GM12878 (cell line): ENCODE results near the gene GALNS. TPM values are rescaled to one million over a fixed set of nuclear protein-coding genes. Genes with fewer than 3 reads are reported as not detected.

Source experiments
- BACH1 ChIP-seq: fragments of 450-650 bp; IDR thresholded peaks from 2 replicates; pipeline ENCODE4 v1.6.1; 2017; ENCODE audit warnings: mild to moderate bottlenecking, borderline replicate concordance
- BHLHE40 ChIP-seq, 2 experiments: fragments of 450-650 bp in 1 of 2; IDR thresholded peaks; 2 replicates each; pipeline ENCODE4 v1.6.1; 2011 to 2017; ENCODE audit warnings: low read depth in 2 of 2, borderline replicate concordance in 1 of 2, improper control_type of control experiment in 1 of 2, low read length in 1 of 2, mild to moderate bottlenecking in 1 of 2
- CHD2 ChIP-seq: IDR thresholded peaks from 2 replicates; pipeline ENCODE4 v1.6.1; 2011; ENCODE audit warnings: low read depth, low read length, improper control_type of control experiment, borderline replicate concordance
- ELK1 ChIP-seq: IDR thresholded peaks from 2 replicates; pipeline ENCODE4 v1.6.1; 2012; ENCODE audit warnings: low read depth, low read length, improper control_type of control experiment
- EP300 ChIP-seq, 2 experiments: fragments of 150-350 bp in 1 of 2; IDR thresholded peaks; 2 replicates each; pipeline ENCODE4 v1.6.1; 2011 to 2012; ENCODE audit warnings: low read depth in 2 of 2, low read length in 2 of 2, borderline replicate concordance in 1 of 2, improper control_type of control experiment in 1 of 2, inconsistent platforms in 1 of 2; ENCODE audit not compliant: control insufficient read depth in 1 of 2
- ESRRA ChIP-seq: IDR thresholded peaks from 2 replicates; pipeline ENCODE4 v1.6.1; 2012; ENCODE audit warnings: mild to moderate bottlenecking, low read length, improper control_type of control experiment
- FOXM1 ChIP-seq: IDR thresholded peaks from 2 replicates; pipeline ENCODE4 v1.6.1; 2012; ENCODE audit warnings: low read depth, mild to moderate bottlenecking, inconsistent platforms, low read length, moderate library complexity
- HDGF ChIP-seq: fragments of 450-650 bp; IDR thresholded peaks from 2 replicates; pipeline ENCODE4 v1.6.1; 2016; ENCODE audit warnings: antibody characterized with exemption
- IKZF1 ChIP-seq: fragments of 450-650 bp; conservative IDR thresholded peaks from 2 replicates; pipeline ENCODE4 v1.6.1; 2017; ENCODE audit warnings: antibody characterized with exemption, mild to moderate bottlenecking
- LARP7 ChIP-seq: fragments of 450-650 bp; IDR thresholded peaks from 2 replicates; pipeline ENCODE4 v1.6.1; 2017; ENCODE audit warnings: mild to moderate bottlenecking
- MEF2B ChIP-seq: fragments of 450-650 bp; IDR thresholded peaks from 2 replicates; pipeline ENCODE4 v1.6.1; 2018; ENCODE audit warnings: mild to moderate bottlenecking, moderate library complexity; ENCODE audit not compliant: partially characterized antibody, poor library complexity, severe bottlenecking
- MXI1 ChIP-seq: fragments of 150-350 bp; IDR thresholded peaks from 2 replicates; pipeline ENCODE4 v1.6.1; 2011; ENCODE audit warnings: low read depth, mild to moderate bottlenecking, inconsistent platforms, low read length, improper control_type of control experiment
- MYC ChIP-seq: IDR thresholded peaks from 2 replicates; pipeline ENCODE4 v1.6.1; 2011; ENCODE audit warnings: mild to moderate bottlenecking, low read length, moderate library complexity, inconsistent platforms; ENCODE audit not compliant: insufficient read depth, insufficient replicate concordance, insufficient read length, severe bottlenecking
- NBN ChIP-seq: fragments of 450-650 bp; IDR thresholded peaks from 2 replicates; pipeline ENCODE4 v1.6.1; 2016
- POLR2A ChIP-seq: IDR thresholded peaks from 2 replicates; pipeline ENCODE4 v1.6.1; 2011; ENCODE audit warnings: low read depth, mild to moderate bottlenecking, low read length
- POLR2AphosphoS2 ChIP-seq: IDR thresholded peaks from 2 replicates; pipeline ENCODE4 v1.6.1; 2011; ENCODE audit warnings: low read depth, mild to moderate bottlenecking, low read length, improper control_type of control experiment, moderate library complexity
- RELB ChIP-seq: fragments of 450-650 bp; IDR thresholded peaks from 2 replicates; pipeline ENCODE4 v1.6.1; 2017; ENCODE audit warnings: low read depth, mild to moderate bottlenecking, moderate library complexity
- SMARCA5 ChIP-seq: fragments of 450-650 bp; IDR thresholded peaks from 2 replicates; pipeline ENCODE4 v1.6.1; 2017; ENCODE audit warnings: mild to moderate bottlenecking
- SRF ChIP-seq, 2 experiments: IDR thresholded peaks; 2 replicates each; pipeline ENCODE4 v1.6.1; 2011; ENCODE audit warnings: low read depth in 2 of 2, low read length in 2 of 2, mild to moderate bottlenecking in 1 of 2, moderate library complexity in 1 of 2
- TARDBP ChIP-seq: IDR thresholded peaks from 2 replicates; pipeline ENCODE4 v1.6.1; 2016; ENCODE audit warnings: borderline replicate concordance
- ZNF24 ChIP-seq: fragments of 450-650 bp; IDR thresholded peaks from 2 replicates; pipeline ENCODE4 v1.6.1; 2017; ENCODE audit warnings: antibody characterized with exemption, mild to moderate bottlenecking
- polyA plus RNA-seq, 11 experiments: library from polyadenylated mRNA; depleted of rRNA in 4 of 11; unstranded in 6 of 11; stranded (reverse) in 5 of 11; fragments of >200 nt; fragmentation: Nextera tagmentation in 4 of 11; fragmentation: Illumina TruSeq in 1 of 11; extraction: Ambion mirVana in 4 of 11; extraction: Trizol in 1 of 11; gene quantifications; 1 replicate in 1 of 11; 2 replicates in 10 of 11; pipeline versions ENCODE4 v1.2.1 to v1.2.3, GENCODE V29; 2011 to 2016; ENCODE audit warnings: inconsistent platforms in 2 of 11, missing spikeins in 2 of 11, low read depth in 1 of 11
- total RNA-seq, 4 experiments: library from RNA; depleted of rRNA in 3 of 4; stranded (reverse); fragments of >200 nt in 3 of 4; fragmentation: Illumina TruSeq in 1 of 4; extraction: Trizol in 1 of 4; gene quantifications; 2 replicates each; pipeline versions ENCODE4 v1.2.1 to v1.2.3, GENCODE V29; 2013 to 2021
- TF ChIP-seq, protein P1 (sequence below): fragments of 450-650 bp; IDR thresholded peaks from 2 replicates; pipeline ENCODE4 v1.6.1; 2017; ENCODE audit warnings: antibody characterized with exemption, mild to moderate bottlenecking, moderate library complexity
- TF ChIP-seq, protein P2 (sequence below): IDR thresholded peaks from 2 replicates; pipeline ENCODE4 v1.6.1; 2011; ENCODE audit warnings: borderline replicate concordance, low read depth, mild to moderate bottlenecking, moderate library complexity, low read length; ENCODE audit not compliant: insufficient read depth, poor library complexity, severe bottlenecking

Gene GALNS
- total and polyA plus RNA-seq, 10 of the 15 experiments (the other 5 are each of a cell fraction or from before 2014, with no cell fraction given): 0.37 to 12.4 (median 5.3) TPM

- peak; percentile 79; the same call in 1 of the 2 replicates for TF ChIP-seq ELK1
- TF ChIP-seq POLR2A: peak; percentile 91
- TF ChIP-seq MEF2B: peak; percentile 37
- TF ChIP-seq HDGF: peak; percentile 48
- no peak for TF ChIP-seq FOXM1
- TF ChIP-seq SMARCA5: peak; percentile 83; the same call in 1 of the 2 replicates
- TF ChIP-seq RELB: 0 out of 2 replicates have a peak, but pooled peaks have one; percentile 37
- TF ChIP-seq BHLHE40 (IDR thresholded peaks at IDR 0.05; ENCODE audit: borderline replicate concordance in 1 of 2, low read depth in 2 of 2, low read length in 1 of 2): 0 out of 4 replicates have a peak, but pooled peaks of 1 of the 2 experiments have one; percentile 32
- peak; percentile 61; the same call in 1 of the 2 replicates for TF ChIP-seq MXI1
- peak; percentile 58 for TF ChIP-seq IKZF1
- no peak for TF ChIP-seq ESRRA
- peak; percentile 85 for TF ChIP-seq MYC
- peak; percentile 63 for TF ChIP-seq POLR2AphosphoS2
- peak; percentile 97; the same call in 1 of the 2 replicates for TF ChIP-seq LARP7
- TF ChIP-seq, protein P1, sequence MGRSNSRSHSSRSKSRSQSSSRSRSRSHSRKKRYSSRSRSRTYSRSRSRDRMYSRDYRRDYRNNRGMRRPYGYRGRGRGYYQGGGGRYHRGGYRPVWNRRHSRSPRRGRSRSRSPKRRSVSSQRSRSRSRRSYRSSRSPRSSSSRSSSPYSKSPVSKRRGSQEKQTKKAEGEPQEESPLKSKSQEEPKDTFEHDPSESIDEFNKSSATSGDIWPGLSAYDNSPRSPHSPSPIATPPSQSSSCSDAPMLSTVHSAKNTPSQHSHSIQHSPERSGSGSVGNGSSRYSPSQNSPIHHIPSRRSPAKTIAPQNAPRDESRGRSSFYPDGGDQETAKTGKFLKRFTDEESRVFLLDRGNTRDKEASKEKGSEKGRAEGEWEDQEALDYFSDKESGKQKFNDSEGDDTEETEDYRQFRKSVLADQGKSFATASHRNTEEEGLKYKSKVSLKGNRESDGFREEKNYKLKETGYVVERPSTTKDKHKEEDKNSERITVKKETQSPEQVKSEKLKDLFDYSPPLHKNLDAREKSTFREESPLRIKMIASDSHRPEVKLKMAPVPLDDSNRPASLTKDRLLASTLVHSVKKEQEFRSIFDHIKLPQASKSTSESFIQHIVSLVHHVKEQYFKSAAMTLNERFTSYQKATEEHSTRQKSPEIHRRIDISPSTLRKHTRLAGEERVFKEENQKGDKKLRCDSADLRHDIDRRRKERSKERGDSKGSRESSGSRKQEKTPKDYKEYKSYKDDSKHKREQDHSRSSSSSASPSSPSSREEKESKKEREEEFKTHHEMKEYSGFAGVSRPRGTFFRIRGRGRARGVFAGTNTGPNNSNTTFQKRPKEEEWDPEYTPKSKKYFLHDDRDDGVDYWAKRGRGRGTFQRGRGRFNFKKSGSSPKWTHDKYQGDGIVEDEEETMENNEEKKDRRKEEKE: no peak
- TF ChIP-seq CHD2: peak; percentile 51; the same call in 1 of the 2 replicates
- no peak for TF ChIP-seq EP300 (IDR thresholded peaks at IDR 0.05; ENCODE audit: borderline replicate concordance in 1 of 2, control insufficient read depth in 1 of 2, low read depth in 2 of 2, low read length in 2 of 2)
- TF ChIP-seq NBN: peak; percentile 80
- 0 out of 2 replicates have a peak, but pooled peaks have one; percentile 9 for TF ChIP-seq ZNF24
- TF ChIP-seq, protein P2, sequence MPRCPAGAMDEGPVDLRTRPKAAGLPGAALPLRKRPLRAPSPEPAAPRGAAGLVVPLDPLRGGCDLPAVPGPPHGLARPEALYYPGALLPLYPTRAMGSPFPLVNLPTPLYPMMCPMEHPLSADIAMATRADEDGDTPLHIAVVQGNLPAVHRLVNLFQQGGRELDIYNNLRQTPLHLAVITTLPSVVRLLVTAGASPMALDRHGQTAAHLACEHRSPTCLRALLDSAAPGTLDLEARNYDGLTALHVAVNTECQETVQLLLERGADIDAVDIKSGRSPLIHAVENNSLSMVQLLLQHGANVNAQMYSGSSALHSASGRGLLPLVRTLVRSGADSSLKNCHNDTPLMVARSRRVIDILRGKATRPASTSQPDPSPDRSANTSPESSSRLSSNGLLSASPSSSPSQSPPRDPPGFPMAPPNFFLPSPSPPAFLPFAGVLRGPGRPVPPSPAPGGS: peak; percentile 50
- no peak for TF ChIP-seq TARDBP
- peak in 1 of 2 experiments; percentile 34; a peak in 1 of 4 replicates for TF ChIP-seq SRF (IDR thresholded peaks at IDR 0.05; ENCODE audit: low read depth in 2 of 2, low read length in 2 of 2)
- peak; percentile 90 for TF ChIP-seq BACH1
These were observed 44.8 kb downstream of the GALNS start, which contains the start of gene APRT (continued) for GRCh38 chr16:88811769-88812512.
